GM19193 (cell line): ENCODE measurements around the gene PLET1.

Experiments used
- POLR2A ChIP-seq: IDR thresholded peaks from 4 replicates; pipeline ENCODE4 v1.6.1; 2011; ENCODE audit not compliant: insufficient read depth, insufficient read length; ENCODE audit errors: extremely low read depth

Gene PLET1

GRCh38 chr11:112292188-112292587 lies 31.5 kb upstream of the PLET1 start:
- no peak for TF ChIP-seq POLR2A

- no peak for TF ChIP-seq POLR2A
Observed at GRCh38 chr11:112291191-112291590, 30.5 kb upstream of the PLET1 start.

- TF ChIP-seq POLR2A = no peak
Observed at GRCh38 chr11:112290493-112290850, 29.8 kb upstream of the PLET1 start.

GRCh38 chr11:112289588-112290492 lies 29.2 kb upstream of the PLET1 start:
- TF ChIP-seq POLR2A = no peak

- no peak for TF ChIP-seq POLR2A
Observed at GRCh38 chr11:112288021-112288420, 27.4 kb upstream of the PLET1 start.

GRCh38 chr11:112285841-112286311 lies 25.2 kb upstream of the PLET1 start:
- TF ChIP-seq POLR2A = no peak

GRCh38 chr11:112281726-112282125 lies 21.1 kb upstream of the PLET1 start:
- TF ChIP-seq POLR2A = no peak

GRCh38 chr11:112280268-112281126 lies 19.8 kb upstream of the PLET1 start:
- no peak for TF ChIP-seq POLR2A

GRCh38 chr11:112279901-112280267 lies 19.2 kb upstream of the PLET1 start:
- no peak for TF ChIP-seq POLR2A

- TF ChIP-seq POLR2A = no peak
Observed at GRCh38 chr11:112278803-112279202, 18.1 kb upstream of the PLET1 start.

- no peak for TF ChIP-seq POLR2A
Observed at GRCh38 chr11:112277941-112278340, 17.3 kb upstream of the PLET1 start.

- no peak for TF ChIP-seq POLR2A
Observed at GRCh38 chr11:112277029-112277428, 16.4 kb upstream of the PLET1 start.

GRCh38 chr11:112274007-112274783 lies 13.5 kb upstream of the PLET1 start:
- no peak for TF ChIP-seq POLR2A

GRCh38 chr11:112273066-112273465 lies 12.4 kb upstream of the PLET1 start:
- no peak for TF ChIP-seq POLR2A

- no peak for TF ChIP-seq POLR2A
Observed at GRCh38 chr11:112271242-112271641, 10.6 kb upstream of the PLET1 start.
